Measurements from ENCODE around the gene ALDH9A1. TPM values are rescaled to one million over a fixed set of nuclear protein-coding genes. Genes with fewer than 3 reads are reported as not detected.
A peak's percentile ranks its signal among the peaks of the same experiment; 100 is the strongest.

ALDH9A1 gene
- total and polyA plus RNA-seq, 2 donors (not counting 1 experiment from before 2014, with no cell fraction given) = 217 to 270 TPM

- Histone ChIP-seq H3K79me2 (ENCODE audit: control insufficient read depth, insufficient read depth, low read length) (peaks cover 12% of the 10 kb centered on the region), H3K36me3 (ENCODE audit: control insufficient read depth, insufficient read depth, low read length) (peaks cover 12% of the 10 kb centered on the region), H3K27me3 (ENCODE audit: control insufficient read depth, insufficient read depth, low read length) (no peaks in the 10 kb centered on the region), H3K27ac (ENCODE audit: insufficient read depth, low read length) (no peak overlapping the region), H4K20me1 (ENCODE audit: control insufficient read depth, extremely low read depth, insufficient read depth, low read length) (no peaks in the 10 kb centered on the region), H3K4me2 (ENCODE audit: extremely low read depth, insufficient read depth, low read length) (no peak overlapping the region), H3K4me1 (ENCODE audit: control insufficient read depth, extremely low read depth, insufficient read depth, low read length) (no peaks in the 10 kb centered on the region), H2AFZ (ENCODE audit: low read length) (no peak overlapping the region), H3K9me3 (ENCODE audit: control insufficient read depth, insufficient read depth, low read depth, low read length) (no peaks in the 10 kb centered on the region), H3K4me3 (replicated peaks in 1 of 4; ENCODE audit: control extremely low read depth in 1 of 4, insufficient read depth in 1 of 4, low read depth in 3 of 4, low read length in 4 of 4) (no peak overlapping the region), H3K9ac (ENCODE audit: insufficient read depth, low read length) (no peak overlapping the region)
- no peak for DNase-seq (ENCODE audit: low read depth in 2 of 2)
- TF ChIP-seq EZH2 (IDR thresholded peaks at IDR 0.05; ENCODE audit: low read length, missing control alignments) (no peak), CTCF (conservative IDR thresholded peaks at IDR 0.05 in 1 of 2, IDR thresholded peaks at IDR 0.05 in 1 of 2; ENCODE audit: low read depth in 1 of 2, low read length in 2 of 2) (no peak)
Observed at GRCh38 chr1:165680303-165680702, 18.1 kb downstream of the ALDH9A1 start.

DNA sequence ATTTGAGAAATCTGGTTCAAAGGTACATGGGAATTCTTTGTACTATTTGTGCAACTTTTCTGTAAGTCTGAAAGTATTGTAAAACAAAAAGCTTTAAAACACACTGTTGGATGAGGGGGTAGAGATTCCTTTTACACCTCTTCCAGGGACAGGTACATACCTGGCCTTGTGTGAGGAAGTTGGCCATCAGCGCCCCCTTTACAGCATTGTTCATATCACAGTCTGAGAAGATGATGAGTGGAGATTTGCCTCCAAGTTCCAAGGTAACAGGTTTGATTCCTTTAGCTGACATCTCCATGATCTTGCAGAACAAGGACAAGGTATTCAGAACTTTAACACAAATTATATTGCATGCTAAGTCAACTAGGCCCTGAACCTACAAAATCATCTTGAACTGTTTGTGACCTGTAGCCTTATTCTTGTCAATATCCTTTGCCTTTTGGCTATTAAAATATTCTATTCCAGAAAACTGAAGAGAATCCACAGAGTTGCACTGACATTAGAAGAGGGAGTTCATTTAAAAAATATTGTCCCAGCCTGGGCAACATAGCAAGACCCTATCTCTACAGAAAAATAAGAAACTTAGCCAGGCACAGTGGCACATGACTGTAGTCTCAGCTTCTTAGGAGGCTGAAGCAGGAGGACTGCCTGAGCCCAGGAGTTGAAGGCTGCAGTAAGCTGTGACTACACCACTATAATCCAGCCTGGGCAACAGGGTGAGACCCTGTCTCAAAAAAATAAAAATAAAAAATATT is 18.9 kb downstream of the ALDH9A1 start:
- no peak overlapping the region for H3K9ac ChIP-seq (ENCODE audit: insufficient read depth, low read length)
- H2AFZ ChIP-seq (ENCODE audit: low read length) = no peak overlapping the region
- peaks cover 7% of the 10 kb centered on the region for H3K79me2 ChIP-seq (ENCODE audit: control insufficient read depth, insufficient read depth, low read length)
- H3K36me3 ChIP-seq (ENCODE audit: control insufficient read depth, insufficient read depth, low read length) = peaks cover 12% of the 10 kb centered on the region
- H3K4me1 ChIP-seq (ENCODE audit: control insufficient read depth, extremely low read depth, insufficient read depth, low read length) = no peaks in the 10 kb centered on the region
- no peak overlapping the region for H3K4me2 ChIP-seq (ENCODE audit: extremely low read depth, insufficient read depth, low read length)
- no peak overlapping the region for H3K27ac ChIP-seq (ENCODE audit: insufficient read depth, low read length)
- no peak for TF ChIP-seq EZH2 (IDR thresholded peaks at IDR 0.05; ENCODE audit: low read length, missing control alignments)
- no peak for TF ChIP-seq CTCF (conservative IDR thresholded peaks at IDR 0.05 in 1 of 2, IDR thresholded peaks at IDR 0.05 in 1 of 2; ENCODE audit: low read depth in 1 of 2, low read length in 2 of 2)
- no peaks in the 10 kb centered on the region for H3K27me3 ChIP-seq (ENCODE audit: control insufficient read depth, insufficient read depth, low read length)
- DNase-seq (ENCODE audit: low read depth in 2 of 2) = no peak
- no peak overlapping the region for H3K4me3 ChIP-seq (replicated peaks in 1 of 4; ENCODE audit: control extremely low read depth in 1 of 4, insufficient read depth in 1 of 4, low read depth in 3 of 4, low read length in 4 of 4)
- H4K20me1 ChIP-seq (ENCODE audit: control insufficient read depth, extremely low read depth, insufficient read depth, low read length) = no peaks in the 10 kb centered on the region
- H3K9me3 ChIP-seq (ENCODE audit: control insufficient read depth, insufficient read depth, low read depth, low read length) = no peaks in the 10 kb centered on the region

DNA sequence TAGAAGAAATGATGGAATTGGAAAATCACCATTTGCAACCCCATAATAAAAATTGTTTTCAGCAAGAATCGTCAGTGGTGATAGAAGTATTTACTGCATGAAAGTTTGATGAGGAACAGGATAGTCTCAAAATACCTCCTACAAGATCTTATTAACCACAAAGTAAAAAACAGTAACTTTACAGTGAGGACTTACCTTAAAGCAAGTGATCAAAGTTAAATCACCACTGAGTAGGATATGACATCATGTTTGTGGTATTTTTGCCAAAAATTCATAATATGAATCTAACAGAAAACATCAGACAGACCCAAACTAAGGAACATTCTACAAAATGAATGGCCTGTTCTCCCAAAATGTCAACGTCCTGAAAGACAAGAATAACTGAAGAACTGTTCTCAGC is 19.9 kb downstream of the ALDH9A1 start:
- Histone ChIP-seq H3K27ac (ENCODE audit: insufficient read depth, low read length) (no peak overlapping the region), H3K79me2 (ENCODE audit: control insufficient read depth, insufficient read depth, low read length) (peaks cover 4% of the 10 kb centered on the region), H3K36me3 (ENCODE audit: control insufficient read depth, insufficient read depth, low read length) (peaks cover 12% of the 10 kb centered on the region)

More for the DNA sequence above, 19.9 kb downstream of the ALDH9A1 start:
- H3K4me1 ChIP-seq (ENCODE audit: control insufficient read depth, extremely low read depth, insufficient read depth, low read length) = no peaks in the 10 kb centered on the region
- no peaks in the 10 kb centered on the region for H3K9me3 ChIP-seq (ENCODE audit: control insufficient read depth, insufficient read depth, low read depth, low read length)
- peak in 1 of 2 donors; percentile 24 for DNase-seq (ENCODE audit: low read depth in 2 of 2)
- H3K9ac ChIP-seq (ENCODE audit: insufficient read depth, low read length) = no peak overlapping the region
- H3K4me2 ChIP-seq (ENCODE audit: extremely low read depth, insufficient read depth, low read length) = no peak overlapping the region
- H4K20me1 ChIP-seq (ENCODE audit: control insufficient read depth, extremely low read depth, insufficient read depth, low read length) = no peaks in the 10 kb centered on the region
- no peaks in the 10 kb centered on the region for H3K27me3 ChIP-seq (ENCODE audit: control insufficient read depth, insufficient read depth, low read length)
- no peak overlapping the region for H3K4me3 ChIP-seq (replicated peaks in 1 of 4; ENCODE audit: control extremely low read depth in 1 of 4, insufficient read depth in 1 of 4, low read depth in 3 of 4, low read length in 4 of 4)
- no peak for TF ChIP-seq CTCF (conservative IDR thresholded peaks at IDR 0.05 in 1 of 2, IDR thresholded peaks at IDR 0.05 in 1 of 2; ENCODE audit: low read depth in 1 of 2, low read length in 2 of 2)
- no peak for TF ChIP-seq EZH2 (IDR thresholded peaks at IDR 0.05; ENCODE audit: low read length, missing control alignments)
- H2AFZ ChIP-seq (ENCODE audit: low read length) = no peak overlapping the region
